GM12878 (cell line): ENCODE measurements around the gene RNF166.

Experiments used
- CBFB ChIP-seq: IDR thresholded peaks from 2 replicates; pipeline ENCODE4 v1.6.1; 2016; ENCODE audit warnings: antibody characterized with exemption, low read depth
- MYC ChIP-seq: IDR thresholded peaks from 2 replicates; pipeline ENCODE4 v1.6.1; 2011; ENCODE audit warnings: mild to moderate bottlenecking, low read length, moderate library complexity, inconsistent platforms; ENCODE audit not compliant: insufficient read depth, insufficient replicate concordance, insufficient read length, severe bottlenecking
- TBL1XR1 ChIP-seq: IDR thresholded peaks from 2 replicates; pipeline ENCODE4 v1.6.1; 2012; ENCODE audit warnings: low read depth, low read length, improper control_type of control experiment

DNA sequence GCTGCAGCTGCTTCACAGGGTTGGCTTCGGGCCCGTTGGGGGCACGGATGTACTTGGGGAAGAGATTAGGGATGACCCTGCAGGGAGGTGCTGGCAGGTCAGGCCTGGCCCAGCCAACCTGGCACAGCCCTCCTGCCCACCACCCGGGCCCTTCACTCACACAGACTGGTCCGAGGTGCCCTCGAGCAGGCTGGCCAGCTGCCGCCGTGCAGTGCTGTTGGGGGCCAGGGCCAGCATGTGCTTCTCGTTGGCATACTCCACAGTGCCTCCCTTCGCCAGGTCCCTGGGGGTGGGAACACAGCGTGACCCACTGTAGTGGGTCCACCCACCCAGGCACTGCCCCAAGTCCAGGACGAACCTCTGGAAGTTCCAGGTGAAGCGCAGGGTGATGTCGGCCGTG is 10.0 kb upstream of the RNF166 start:
- TF ChIP-seq CBFB, result no peak
- no peak for TF ChIP-seq MYC
- no peak for TF ChIP-seq TBL1XR1
